Mesendoderm (in vitro differentiated cells): ENCODE measurements around the gene ATXN10. TPM values are rescaled to one million over a fixed set of nuclear protein-coding genes. Genes with fewer than 3 reads are reported as not detected.

ENCODE experiments used
- DNase-seq: peaks from one replicate; pipeline ENCODE4 v3.0.0; 2013
- H2AK5ac ChIP-seq: 2 replicates; pipeline ENCODE4 v1.6.1; 2013; ENCODE audit warnings: low read length, inconsistent platforms
- H2BK120ac ChIP-seq: 2 replicates; pipeline ENCODE4 v1.6.1; 2013; ENCODE audit warnings: low read depth, mild to moderate bottlenecking, low read length, moderate library complexity, mixed read lengths
- H2BK15ac ChIP-seq: replicated peaks from 2 replicates; pipeline ENCODE4 v1.6.1; 2013; ENCODE audit warnings: low read depth, mild to moderate bottlenecking, moderate library complexity
- H2BK5ac ChIP-seq: 2 replicates; pipeline ENCODE4 v1.6.1; 2013; ENCODE audit warnings: low read length, inconsistent platforms
- H3K18ac ChIP-seq: 2 replicates; pipeline ENCODE4 v1.6.1; 2013; ENCODE audit warnings: mild to moderate bottlenecking, low read length, mixed read lengths
- H3K23ac ChIP-seq: one replicate; pipeline ENCODE4 v1.6.1; 2013; ENCODE audit warnings: low read length
- H3K27ac ChIP-seq: 2 replicates; pipeline ENCODE4 v1.5.1; 2013; ENCODE audit warnings: low read depth, mild to moderate bottlenecking, inconsistent platforms, low read length, moderate library complexity
- H3K27me3 ChIP-seq: 2 replicates; pipeline ENCODE4 v1.6.1; 2013; ENCODE audit warnings: low read length, control low read depth, mild to moderate bottlenecking, inconsistent platforms; ENCODE audit not compliant: insufficient read depth, poor library complexity
- H3K36me3 ChIP-seq: 2 replicates; pipeline ENCODE4 v1.6.1; 2013; ENCODE audit warnings: low read length, inconsistent platforms; ENCODE audit not compliant: control insufficient read depth, insufficient read depth
- H3K4ac ChIP-seq: one replicate; pipeline ENCODE4 v1.6.1; 2013; ENCODE audit warnings: low read depth, mild to moderate bottlenecking, low read length, moderate library complexity
- H3K4me1 ChIP-seq: 2 replicates; pipeline ENCODE4 v1.6.1; 2013; ENCODE audit warnings: low read depth, low read length, inconsistent platforms; ENCODE audit not compliant: control insufficient read depth
- H3K4me2 ChIP-seq: 2 replicates; pipeline ENCODE4 v1.6.1; 2013; ENCODE audit warnings: low read length
- H3K4me3 ChIP-seq: 2 replicates; pipeline ENCODE4 v1.5.1; 2013; ENCODE audit warnings: mild to moderate bottlenecking, low read length
- H3K56ac ChIP-seq: one replicate; pipeline ENCODE4 v1.6.1; 2013; ENCODE audit warnings: low read length
- H3K79me1 ChIP-seq: 2 replicates; pipeline ENCODE4 v1.6.1; 2013; ENCODE audit warnings: low read length, inconsistent platforms
- H3K79me2 ChIP-seq: 2 replicates; pipeline ENCODE4 v1.6.1; 2013; ENCODE audit warnings: mild to moderate bottlenecking, low read length; ENCODE audit not compliant: control insufficient read depth, insufficient read depth
- H3K9ac ChIP-seq: 2 replicates; pipeline ENCODE4 v1.6.1; 2013; ENCODE audit warnings: low read length, inconsistent platforms
- H4K5ac ChIP-seq: one replicate; pipeline ENCODE4 v1.6.1; 2013; ENCODE audit warnings: low read length
- H4K8ac ChIP-seq: one replicate; pipeline ENCODE4 v1.6.1; 2013; ENCODE audit warnings: low read depth, mild to moderate bottlenecking, control low read depth, low read length, moderate library complexity
- WGBS: extraction: QIAGEN DNeasy Blood & Tissue Kit; methylation state at CpG from one replicate; pipeline ENCODE4 v1.1.7; 2013; ENCODE audit warnings: low lambda C conversion rate, missing lambda C conversion rate; ENCODE audit not compliant: insufficient coverage; ENCODE audit errors: extremely low coverage; 5-methylcytosine and 5-hydroxymethylcytosine counted together
- small RNA-seq: library from polyadenylated mRNA; stranded (forward); fragments of <200 nt; extraction: miRNeasy Mini kit (QIAGEN cat#:217004); gene quantifications from one replicate; pipeline ENCODE3, GENCODE V24; 2013; ENCODE audit not compliant: insufficient read depth

ATXN10 gene

DNA sequence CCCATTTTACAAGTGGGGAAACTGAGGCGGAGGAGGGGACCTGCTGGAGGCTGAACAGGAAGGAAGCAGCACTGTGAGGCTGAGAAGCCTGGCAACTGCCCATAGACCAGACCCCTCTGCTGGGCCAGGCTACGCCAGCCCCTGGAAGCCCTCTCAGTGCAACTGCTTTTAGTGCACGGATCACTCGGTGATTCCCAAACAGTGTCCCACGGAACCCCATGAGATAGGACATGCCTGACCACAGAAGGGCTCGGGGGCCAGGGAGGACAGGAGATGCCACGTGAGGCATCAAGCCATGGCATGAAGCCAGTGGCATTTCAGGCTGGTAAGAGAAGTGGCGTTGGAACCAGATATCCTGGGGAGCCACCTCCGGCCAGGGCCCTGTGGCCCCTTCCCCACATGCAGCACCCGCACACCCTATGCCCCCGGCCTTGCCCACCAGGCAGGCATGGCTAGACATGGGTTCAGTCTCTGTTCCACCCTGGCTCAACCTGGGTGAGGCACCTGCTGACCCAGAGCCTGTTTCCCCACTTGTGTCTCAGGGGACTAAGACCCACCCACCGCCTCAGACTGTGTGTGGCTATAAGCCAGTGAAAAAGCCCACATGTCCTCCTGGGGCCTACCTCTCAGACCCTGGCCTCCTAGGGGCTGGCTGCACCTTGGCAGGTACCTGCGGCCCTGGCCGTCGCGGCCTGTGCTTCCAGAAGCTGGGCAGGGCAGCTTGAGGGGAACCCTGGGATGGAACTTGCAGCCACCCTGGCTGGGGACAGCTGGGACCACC, 221.2 kb downstream of the ATXN10 start:
- Histone ChIP-seq H3K56ac (no peak overlapping the region), H4K5ac (no peak overlapping the region), H3K18ac (no peak overlapping the region), H3K23ac (no peak overlapping the region), H3K79me2 (no peaks in the 10 kb centered on the region), H2BK15ac (no peak overlapping the region), H2AK5ac (no peak overlapping the region), H3K9ac (no peak overlapping the region), H3K27ac (no peak overlapping the region), H3K4me2 (no peak overlapping the region), H3K27me3 (no peaks in the 10 kb centered on the region), H3K4me1 (no peaks in the 10 kb centered on the region), H3K4me3 (no peak overlapping the region), H2BK5ac (no peak overlapping the region), H3K36me3 (no peaks in the 10 kb centered on the region), H3K4ac (no peak overlapping the region), H3K79me1 (no peaks in the 10 kb centered on the region), H4K8ac (no peak overlapping the region), H2BK120ac (no peak overlapping the region)
- DNase-seq, result no peak
- no CpG with 5 or more reads among the region's 16 CpGs for whole genome bisulfite sequencing

DNA sequence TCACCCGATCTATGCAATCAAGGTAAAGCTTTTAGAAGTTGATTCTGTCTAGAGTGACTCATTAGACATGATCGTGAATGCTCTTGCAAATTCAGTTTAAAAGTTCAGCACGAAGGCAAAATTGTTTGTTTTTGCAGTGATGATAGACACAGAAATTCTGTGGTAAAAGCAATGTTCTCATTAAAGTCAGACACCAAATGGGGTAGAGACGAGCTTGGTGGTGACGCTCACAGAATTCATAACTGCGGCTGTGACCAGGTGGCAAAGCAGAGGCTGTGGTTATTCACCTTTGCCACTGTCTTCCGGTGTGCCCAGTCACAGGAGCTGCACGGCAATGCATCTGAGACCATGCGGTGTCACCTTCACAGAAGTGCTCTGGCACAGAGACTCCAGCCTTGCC, 221.9 kb downstream of the ATXN10 start:
- Histone ChIP-seq H3K23ac (no peak overlapping the region), H3K27ac (no peak overlapping the region), H3K36me3 (no peaks in the 10 kb centered on the region), H3K27me3 (no peaks in the 10 kb centered on the region), H3K4me2 (no peak overlapping the region), H2BK5ac (no peak overlapping the region), H2AK5ac (no peak overlapping the region), H3K56ac (no peak overlapping the region), H3K9ac (no peak overlapping the region), H2BK120ac (no peak overlapping the region), H3K79me2 (no peaks in the 10 kb centered on the region), H3K4me1 (no peaks in the 10 kb centered on the region), H3K4me3 (no peak overlapping the region), H2BK15ac (no peak overlapping the region), H4K8ac (no peak overlapping the region), H3K4ac (no peak overlapping the region), H3K79me1 (no peaks in the 10 kb centered on the region), H3K18ac (no peak overlapping the region), H4K5ac (no peak overlapping the region)
- DNase-seq, result no peak
- WGBS, result no CpG with 5 or more reads among the region's 9 CpGs

Small RNA genes lying within 50 kb of the gene (small RNA-seq; reads per million reads assigned to genes)
- gene MIR4762 (7.7 reads per million, percentile 82 among the genes with 10 or more reads in this experiment), gene RNU6-1161P (not detected)
